CD4-positive, alpha-beta T cell treated with Interleukin-6 for 4 hours (primary cell): ENCODE data around the gene CYP4F3.
A peak's percentile ranks its signal among the peaks of the same experiment; 100 is the strongest.
"Not testable (repeated sequence)": the region's sequence is repeated elsewhere in the genome, so short reads cannot be mapped to it uniquely, and the experiment has no call there.

ENCODE experiments used
- DNase-seq: peaks from one replicate; pipeline ENCODE4 v3.0.0-alpha.2; 2020; ENCODE audit warnings: mixed read lengths

The CYP4F3 gene, protein sequence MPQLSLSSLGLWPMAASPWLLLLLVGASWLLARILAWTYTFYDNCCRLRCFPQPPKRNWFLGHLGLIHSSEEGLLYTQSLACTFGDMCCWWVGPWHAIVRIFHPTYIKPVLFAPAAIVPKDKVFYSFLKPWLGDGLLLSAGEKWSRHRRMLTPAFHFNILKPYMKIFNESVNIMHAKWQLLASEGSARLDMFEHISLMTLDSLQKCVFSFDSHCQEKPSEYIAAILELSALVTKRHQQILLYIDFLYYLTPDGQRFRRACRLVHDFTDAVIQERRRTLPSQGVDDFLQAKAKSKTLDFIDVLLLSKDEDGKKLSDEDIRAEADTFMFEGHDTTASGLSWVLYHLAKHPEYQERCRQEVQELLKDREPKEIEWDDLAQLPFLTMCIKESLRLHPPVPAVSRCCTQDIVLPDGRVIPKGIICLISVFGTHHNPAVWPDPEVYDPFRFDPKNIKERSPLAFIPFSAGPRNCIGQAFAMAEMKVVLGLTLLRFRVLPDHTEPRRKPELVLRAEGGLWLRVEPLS

DNA sequence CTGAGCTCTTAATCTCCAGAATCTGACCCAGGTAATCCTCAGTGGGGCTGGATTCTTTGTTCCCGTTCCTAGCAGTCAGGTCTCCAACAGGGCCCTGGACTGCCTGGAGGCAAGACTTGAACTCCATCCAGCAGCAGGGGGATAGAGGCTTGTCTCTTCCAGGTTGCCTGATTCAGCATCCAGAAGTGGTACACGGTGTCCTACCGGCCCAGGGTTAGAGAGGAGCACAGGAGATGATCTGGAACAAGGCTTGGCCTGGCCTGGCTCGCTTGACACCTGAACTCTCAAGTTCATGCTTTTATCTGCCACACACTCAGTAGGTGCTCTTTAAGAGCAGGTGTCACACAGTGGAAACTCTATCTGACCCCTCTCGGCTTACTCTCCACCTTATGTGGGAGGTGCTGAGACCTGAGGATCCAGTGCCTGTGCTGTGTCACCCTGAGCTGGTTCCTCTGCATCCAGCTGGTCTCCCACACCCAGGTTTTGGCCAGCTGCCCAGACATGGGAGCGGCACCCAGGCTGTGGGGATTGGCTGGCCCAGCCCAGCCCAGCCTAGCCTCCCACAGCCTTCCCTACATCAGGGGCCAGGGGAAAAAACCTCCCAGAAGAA lies at the start of gene CYP4F3:
TSS of gene CYP4F3 (plus strand) at position 604 of the 610 bp plus-strand sequence. CDS start 519 bp downstream, outside the sequence.
- no peak for DNase-seq

DNA sequence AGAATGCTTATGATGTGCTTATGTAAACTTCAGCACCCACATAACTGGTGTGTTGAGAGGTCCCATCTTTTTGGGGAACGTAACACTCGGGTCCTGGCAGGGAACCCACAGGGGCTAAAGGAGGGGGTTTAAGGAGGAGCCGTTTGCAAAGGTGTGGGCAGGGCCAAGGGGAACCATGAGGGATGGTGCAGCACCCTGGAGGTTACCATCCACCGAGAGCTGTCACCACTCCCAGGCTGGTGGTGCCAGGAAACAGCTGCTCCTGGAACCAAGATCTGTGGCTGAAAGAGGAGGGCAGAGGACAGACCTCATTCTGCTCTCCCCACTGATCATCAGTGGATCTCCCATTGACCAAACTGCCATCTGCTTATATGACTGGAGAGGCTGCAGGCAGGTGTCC lies 48.9 kb upstream of the CYP4F3 start:
- no peak for DNase-seq

DNA sequence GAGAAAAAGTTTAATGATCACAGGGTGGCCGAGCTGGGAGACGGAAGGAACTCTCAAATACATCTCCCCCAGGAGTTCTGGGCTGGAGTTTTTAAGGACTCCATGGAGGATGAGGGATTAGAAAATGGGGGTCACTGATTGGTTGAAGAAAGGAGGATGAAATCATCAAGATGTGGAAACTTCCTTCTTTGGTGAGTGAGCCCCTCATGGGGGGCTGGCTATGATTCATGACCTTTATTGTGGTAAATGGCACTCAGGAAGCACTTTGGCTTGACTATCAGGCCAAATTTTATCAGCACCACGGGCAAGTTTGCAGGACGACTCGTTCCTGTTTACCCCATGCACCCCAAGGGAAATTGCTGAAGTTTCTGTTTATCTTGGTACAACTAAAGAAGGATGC lies 48.2 kb upstream of the CYP4F3 start:
- DNase-seq = not testable (repeated sequence)

DNA sequence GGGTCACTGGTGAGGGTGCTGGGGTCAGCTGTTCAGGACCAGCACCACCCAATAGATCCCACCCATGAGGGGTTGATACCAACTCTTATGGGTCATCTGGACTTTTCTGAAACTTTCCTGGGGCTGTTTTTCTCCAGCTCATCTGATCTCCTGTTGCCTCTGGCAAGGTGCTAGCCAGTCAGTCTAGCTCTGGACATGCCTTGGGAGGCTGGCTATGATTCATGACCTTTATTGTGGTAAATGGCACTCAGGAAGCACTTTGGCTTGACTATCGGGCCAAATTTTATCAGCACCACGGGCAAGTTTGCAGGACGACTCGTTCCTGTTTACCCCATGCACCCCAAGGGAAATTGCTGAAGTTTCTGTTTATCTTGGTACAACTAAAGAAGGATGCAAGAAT lies 46.9 kb upstream of the CYP4F3 start:
- not testable (repeated sequence) for DNase-seq

DNA sequence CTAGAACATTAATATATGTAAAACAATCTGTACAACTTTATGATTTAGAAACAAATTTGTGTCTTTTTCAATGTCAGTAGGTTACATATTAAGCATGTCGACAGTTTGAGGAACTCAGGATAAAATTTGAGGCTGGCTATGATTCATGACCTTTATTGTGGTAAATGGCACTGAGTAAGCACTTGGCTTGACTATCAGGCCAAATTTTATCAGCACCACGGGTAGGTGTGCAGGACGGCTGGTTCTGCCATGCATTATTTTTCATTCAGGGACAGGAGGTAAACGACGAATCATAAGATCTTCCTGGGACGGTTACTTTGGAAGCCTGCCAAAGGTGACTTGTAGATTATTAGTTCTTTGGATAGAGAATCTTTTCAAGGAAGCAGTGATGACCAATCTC lies 45.6 kb upstream of the CYP4F3 start:
- no peak for DNase-seq

DNA sequence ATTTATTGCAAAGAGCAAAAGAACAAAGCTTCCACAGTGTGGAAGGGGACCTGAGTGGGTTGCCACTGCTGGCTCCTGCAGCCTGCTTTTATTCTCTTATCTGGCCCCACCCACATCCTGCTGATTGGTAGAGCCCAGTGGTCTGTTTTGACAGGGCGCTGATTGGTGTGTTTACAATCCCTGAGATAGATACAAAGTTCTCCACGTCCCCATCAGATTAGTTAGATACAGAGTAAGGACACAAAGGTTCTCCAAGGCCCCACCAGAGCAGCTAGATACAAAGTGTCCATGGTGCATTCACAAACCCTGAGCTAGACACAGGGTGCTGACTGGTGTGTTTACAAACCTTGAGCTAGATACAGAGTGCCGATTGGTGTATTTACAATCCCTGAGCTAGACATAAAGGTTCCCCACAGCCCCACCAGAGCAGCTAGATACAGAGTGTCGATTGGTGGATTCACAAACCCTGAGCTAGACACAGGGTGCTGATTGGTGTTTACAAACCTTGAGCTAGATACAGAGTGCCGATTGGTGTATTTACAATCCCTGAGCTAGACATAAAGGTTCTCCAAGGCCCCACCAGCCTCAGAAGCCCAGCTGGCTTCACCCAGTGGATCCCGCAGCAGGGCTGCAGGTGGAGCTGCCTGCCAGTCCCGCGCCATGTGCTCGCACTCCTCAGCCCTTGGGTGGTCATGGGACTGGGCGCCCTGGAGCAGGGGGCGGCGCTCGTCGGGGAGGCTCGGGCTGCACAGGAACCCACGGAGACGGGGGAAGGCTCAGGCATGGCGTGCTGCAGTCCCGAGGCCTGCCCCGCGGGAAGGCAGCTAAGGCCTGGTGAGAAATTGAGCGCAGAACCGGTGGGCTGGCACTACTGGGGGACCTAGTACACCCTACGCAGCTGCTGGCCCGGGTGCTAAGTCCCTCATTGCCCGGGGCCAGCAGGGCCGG lies 32.4 kb upstream of the CYP4F3 start:
- not testable (repeated sequence) for DNase-seq

DNA sequence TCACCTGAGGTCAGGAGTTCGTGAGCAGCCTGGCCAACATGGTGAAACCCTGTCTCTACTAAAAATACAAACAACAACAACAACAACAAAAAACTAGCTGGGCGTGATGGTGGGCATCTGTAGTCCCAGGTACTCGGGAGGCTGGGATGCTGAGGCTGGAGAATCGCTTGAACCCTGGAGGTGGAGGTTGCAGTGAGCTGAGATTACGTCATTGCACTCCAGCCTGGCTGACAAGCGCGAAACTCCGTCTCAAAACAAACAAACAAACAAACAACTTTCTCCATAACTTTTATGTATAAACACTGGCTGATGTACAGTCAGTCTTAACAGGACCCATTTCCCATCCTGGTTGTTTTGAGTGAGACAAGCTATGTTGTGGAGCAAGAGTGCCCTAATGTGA lies 31.4 kb upstream of the CYP4F3 start:
- no peak for DNase-seq

DNA sequence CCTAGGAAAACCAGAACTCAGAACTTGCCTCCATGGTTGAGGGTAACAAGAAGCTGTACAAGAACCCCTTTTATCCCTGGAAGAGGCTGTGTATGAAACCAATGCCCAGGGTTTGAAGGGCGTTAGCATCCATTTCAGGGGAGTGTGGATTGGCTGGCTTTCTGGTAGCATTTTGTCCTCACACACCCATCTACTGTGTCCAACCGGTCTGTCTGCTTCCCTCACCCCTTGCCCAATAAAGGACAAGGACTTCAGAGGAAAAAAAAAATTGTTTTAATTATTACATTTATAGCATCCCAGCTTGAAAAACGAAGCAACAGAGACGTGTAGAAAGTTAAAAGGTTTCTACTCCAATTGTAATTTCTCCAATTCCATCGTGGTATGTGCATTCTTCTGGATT lies 28.4 kb upstream of the CYP4F3 start:
- DNase-seq = no peak

DNA sequence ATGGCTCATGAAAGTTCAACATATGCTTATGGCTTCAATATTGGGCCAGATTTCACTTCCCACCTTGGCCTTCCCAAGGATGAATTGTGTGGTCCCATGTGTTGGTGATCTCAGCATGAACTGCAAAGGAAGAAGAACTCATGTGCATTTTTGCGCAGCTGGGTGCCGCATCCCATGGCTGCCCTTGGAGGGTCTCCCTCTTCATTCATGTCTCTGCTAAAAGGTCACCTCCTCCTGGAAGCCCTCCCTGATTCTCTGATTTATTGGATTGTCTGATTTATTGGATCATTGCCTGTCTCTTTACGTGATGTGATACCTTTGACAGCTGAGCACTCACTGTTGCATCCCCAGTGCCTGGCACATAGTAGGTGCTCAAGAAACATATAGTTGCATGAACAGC lies 27.4 kb upstream of the CYP4F3 start:
- DNase-seq = no peak

DNA sequence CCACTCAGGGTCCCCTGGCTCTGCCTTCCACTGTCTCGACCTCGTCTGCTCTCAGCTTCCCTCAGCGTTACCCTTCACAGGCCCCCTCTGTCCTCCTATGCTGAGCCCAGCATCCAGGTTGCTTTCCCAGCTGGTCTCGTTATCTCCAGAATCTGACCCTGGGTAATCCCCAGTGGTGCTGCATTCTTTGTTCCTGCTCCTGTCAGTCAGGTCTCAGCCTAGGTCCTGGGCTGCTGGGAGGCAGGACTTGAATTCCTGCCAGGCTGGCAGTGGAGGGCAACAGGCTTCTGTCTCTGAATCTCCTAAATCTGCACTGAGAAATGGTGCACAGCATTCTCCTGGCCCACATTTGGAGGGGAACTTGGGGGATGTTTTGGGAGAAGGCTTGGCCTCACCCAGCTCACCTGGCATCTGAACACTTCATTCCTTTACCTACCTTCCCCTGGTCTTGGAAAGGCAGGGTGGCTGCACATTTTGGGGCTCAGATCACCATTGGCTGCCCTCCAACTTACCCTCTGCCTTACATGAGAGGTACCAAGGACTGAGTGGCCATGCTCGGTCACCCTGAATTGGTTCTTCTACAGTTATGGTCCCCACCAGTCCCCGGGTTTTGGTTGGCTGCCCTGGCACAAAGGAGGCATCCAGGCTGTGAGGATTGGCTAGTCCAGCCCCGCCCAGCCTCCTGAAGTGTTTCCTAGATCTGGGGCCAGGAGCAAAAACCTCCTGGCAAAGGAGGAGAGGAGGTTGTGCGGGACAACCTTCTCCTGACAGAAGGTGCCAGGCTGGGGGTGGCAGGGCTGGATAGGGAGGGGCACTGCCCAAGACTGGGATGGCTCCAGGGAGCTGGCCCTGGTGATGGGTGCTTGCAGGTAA lies 26.0 kb upstream of the CYP4F3 start, which contains the start of gene CYP4F8:
TSS of gene CYP4F8 (plus strand) at position 712 of the 873 bp plus-strand sequence. CDS start 399 bp downstream, outside the sequence.
- DNase-seq = no peak

DNA sequence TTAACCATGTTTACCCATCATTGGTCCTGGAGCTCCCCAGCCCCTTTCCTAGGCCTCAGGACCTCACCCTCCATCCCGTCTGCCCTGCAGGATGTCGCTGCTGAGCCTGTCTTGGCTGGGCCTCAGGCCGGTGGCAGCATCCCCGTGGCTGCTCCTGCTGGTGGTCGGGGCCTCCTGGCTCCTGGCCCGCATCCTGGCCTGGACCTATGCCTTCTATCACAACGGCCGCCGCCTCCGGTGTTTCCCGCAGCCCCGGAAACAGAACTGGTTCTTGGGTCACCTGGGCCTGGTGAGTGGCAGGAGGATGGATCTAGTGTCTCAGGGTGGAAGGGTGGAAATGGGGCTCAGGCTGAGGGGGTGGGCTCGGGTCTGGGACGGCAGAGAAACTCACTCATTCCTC lies 25.2 kb upstream of the CYP4F3 start:
- DNase-seq = no peak

DNA sequence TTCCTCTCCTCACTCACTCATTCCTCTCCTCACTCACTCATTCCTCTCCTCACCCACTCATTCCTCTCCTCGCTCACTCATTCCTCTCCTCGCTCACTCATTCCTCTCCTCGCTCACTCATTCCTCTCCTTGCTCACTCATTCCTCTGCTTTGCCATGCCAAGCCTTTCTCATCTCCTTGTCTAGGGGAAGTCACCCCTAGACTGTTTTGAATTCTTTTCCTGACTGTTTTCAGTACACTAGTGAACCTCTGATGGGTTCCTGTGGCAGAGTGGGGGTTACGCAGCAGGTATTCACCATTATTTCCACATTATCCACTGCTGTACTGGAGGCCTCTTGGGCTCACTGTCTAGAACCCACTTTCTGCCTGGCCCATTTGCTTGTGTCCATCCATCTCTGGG lies 24.5 kb upstream of the CYP4F3 start:
- no peak for DNase-seq

DNA sequence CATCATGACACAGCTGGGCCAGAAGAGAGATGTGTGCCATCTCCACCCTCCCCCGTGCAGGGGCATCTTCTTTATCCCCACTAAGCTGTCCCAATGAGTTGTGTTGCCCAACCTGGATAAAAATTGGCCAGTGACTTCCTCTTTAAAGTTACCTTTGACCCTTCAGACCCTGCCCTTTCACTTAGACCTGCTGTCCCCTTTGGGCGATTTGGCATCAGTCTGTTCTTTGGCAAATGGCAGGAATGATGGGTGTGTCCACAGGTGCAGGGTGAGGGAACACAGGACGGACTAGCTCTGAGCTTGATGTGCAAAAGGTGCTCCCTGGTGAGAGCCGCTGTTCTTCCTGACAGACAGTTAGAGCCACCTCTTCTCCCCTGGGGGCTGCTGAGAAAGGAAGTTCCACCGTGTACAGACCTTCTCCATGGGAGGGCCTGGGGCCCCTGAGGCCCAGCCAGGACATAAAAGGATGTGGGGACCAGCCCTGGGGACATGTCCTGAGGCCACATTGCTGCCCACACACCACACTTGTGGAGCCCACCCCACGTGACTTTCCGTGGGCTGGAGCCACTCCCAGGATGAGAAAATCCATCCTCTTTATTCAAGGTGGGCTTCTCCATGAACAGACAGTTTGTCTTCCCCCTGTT lies 23.9 kb upstream of the CYP4F3 start:
- DNase-seq = no peak

DNA sequence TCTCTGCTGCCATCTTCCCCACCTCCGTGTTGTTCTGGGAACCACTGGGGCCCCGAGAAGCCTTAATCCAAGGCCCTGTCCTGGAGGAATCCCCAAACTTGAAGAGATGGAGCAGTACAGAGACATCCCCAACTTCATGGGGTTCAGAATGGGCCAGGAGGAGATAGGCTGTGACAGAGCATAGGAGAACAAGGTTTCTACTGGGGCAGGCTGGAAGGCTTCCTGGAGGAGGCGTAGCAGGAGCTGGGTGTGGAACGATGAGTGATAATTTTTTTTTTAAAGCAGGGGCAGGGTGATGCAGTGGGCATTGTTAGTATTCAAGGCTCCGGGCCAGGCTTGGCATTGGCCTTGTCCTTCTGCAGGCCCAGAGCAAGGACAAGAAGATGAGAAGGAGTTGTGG lies 22.4 kb upstream of the CYP4F3 start:
- no peak for DNase-seq

DNA sequence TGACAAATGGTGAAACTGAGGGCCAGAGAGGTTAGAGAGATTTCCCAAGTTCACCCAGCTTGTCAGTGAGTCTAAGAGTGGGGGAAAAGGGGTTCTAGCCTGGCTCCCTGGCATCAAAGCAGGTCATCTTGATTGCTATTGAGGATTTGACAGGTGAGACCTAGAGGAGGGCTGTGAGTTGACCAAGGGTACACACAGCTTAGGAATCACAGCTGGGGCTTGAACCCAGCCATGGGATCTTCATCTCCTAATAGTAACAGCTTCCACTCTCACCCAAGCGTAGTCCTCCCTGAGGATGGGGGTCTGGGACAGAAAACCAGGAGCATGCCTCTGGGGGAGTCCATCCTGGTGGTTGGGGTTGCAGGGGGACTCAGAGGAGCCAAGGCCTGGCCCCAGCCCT lies 18.9 kb upstream of the CYP4F3 start:
- no peak for DNase-seq

DNA sequence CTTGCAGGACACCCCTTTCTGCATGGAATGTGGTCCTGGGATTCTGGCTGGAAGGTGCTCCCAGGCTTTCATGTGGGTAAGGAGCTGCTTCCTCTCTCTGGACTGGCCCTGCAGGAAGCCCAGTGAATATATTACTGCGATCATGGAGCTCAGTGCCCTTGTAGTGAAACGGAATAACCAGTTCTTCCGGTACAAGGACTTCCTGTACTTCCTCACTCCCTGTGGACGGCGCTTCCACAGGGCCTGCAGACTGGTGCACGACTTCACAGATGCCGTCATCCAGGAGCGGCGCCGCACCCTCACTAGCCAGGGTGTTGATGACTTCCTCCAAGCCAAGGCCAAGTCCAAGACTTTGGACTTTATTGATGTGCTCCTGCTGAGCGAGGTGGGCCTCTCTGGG lies 17.7 kb upstream of the CYP4F3 start:
- DNase-seq = no peak

DNA sequence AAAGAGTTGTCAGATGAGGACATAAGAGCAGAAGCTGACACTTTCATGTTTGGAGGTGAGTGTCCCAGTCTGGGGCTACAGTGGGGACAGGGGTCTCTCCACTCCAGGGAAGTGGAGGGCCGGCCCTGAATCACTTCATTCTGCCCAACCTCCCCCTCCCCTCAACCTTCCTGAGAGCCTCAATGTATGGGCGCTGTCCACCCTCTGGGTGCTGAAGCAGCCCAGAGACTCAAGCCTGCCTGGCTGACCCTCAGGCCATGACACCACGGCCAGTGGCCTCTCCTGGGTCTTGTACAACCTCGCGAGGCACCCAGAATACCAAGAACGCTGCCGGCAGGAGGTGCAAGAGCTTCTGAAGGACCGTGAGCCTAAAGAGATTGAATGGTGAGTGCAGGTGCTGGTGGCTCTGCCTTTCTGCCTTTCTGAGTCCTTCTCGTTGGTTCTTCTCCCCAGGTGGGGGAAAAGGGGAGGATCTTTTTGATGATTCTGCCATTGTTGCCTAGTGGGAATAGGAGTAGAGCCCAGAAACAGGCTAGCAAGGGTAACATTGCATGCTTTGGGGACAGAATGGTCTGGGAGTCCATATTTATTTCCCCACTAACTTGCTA lies 16.9 kb upstream of the CYP4F3 start:
- no peak for DNase-seq

DNA sequence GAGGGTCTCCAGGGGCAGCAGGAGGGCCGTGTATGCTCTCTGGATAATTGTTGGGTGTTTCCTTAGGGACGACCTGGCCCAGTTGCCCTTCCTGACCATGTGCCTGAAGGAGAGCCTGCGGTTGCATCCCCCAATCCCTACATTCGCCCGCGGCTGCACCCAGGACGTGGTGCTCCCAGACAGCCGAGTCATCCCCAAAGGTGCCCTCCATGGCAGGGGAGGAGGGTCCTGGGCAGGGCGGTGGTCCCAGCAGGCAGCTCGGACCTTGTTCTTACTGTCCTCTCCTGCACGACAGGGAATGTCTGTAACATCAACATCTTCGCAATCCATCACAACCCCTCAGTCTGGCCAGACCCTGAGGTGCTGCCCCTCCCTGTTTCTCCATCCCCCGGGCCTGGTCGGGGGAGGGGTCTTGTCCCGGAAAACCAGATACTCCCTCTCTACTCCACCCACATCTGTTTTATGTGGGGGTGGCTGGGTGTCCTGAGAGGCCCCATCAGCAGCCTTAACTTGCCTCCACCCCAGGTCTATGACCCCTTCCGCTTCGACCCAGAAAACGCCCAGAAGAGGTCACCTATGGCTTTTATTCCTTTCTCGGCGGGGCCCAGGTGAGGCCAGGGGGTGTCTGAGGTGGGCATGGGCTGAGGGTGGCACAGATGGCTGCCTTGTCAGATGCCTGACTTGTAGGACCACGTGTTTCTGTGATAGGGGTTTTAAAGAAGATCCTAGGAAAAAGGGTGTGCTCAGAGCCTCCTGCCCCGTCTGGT lies 12.3 kb upstream of the CYP4F3 start:
- no peak for DNase-seq

DNA sequence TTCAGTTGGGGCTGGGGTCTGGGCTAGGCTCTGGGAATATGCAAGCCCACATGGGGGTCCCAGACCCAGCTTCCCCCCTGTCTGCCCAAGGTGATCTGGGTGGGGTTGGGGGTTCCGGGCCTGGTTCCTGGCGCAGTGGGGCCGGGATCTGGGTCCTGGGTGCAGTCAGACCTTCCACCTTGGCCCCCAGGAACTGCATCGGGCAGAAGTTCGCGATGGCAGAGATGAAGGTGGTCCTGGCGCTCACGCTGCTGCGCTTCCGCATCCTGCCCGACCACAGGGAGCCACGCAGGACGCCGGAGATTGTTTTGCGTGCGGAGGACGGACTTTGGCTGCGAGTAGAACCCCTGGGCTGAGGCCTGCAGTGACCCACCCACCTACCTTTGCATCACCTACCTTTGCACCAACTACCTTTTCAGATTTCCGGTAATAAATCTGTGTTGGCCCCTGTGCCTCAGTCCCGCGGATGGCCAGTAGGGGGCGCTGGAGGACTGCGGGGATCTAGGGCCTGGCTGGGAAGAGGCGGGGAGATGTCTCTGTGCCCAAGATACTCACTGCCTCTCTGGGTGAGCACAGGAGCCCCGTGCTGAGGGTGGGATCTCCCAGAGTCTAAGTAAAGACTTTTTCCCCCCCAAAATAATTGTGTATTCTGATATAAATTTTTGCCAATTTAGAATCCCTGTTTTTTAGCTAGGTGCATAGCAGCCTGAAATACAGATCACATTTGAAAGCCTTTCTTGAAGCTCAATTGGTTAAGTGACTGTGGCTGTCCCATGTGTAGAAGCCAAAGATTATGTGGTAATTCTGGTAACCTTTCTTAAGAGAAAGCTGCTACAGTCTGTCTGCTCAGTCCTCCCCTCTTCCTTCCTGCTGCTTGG lies 11.5 kb upstream of the CYP4F3 start:
- DNase-seq = peak; percentile 90
